Motor neuron (in vitro differentiated cells): Measurements from ENCODE around the gene TNFAIP8L1. TPM values are rescaled to one million over a fixed set of nuclear protein-coding genes. Genes with fewer than 3 reads are reported as not detected.

Experiments used
- ATAC-seq, 8 experiments: fragments of 200-7000 bp; cut with Tn5 transposase; replicated peaks in 6 of 8; 2 replicates each; pipeline ENCODE4 v1.8.0; 2021; ENCODE audit warnings: mild to moderate bottlenecking in 8 of 8, moderate library complexity in 8 of 8
- H3K27ac ChIP-seq, 2 donors: fragments of 250-450 bp; sonication (Bioruptor Pico); 2 replicates each; pipeline ENCODE4 v1.9.0; 2021; ENCODE audit warnings: antibody characterized with exemption in 2 of 2, mild to moderate bottlenecking in 2 of 2, moderate library complexity in 1 of 2
- H3K4me1 ChIP-seq, 2 donors: fragments of 250-450 bp; sonication (Bioruptor Pico); replicated peaks in 1 of 2; 2 replicates each; pipeline ENCODE4 v1.6.1; 2021; ENCODE audit warnings: antibody characterized with exemption in 2 of 2, mild to moderate bottlenecking in 2 of 2, moderate library complexity in 1 of 2
- H3K4me3 ChIP-seq, 5 donors: fragments of 250-450 bp; sonication (Bioruptor Pico); 2 replicates each; pipeline ENCODE4 v1.9.0; 2021; ENCODE audit warnings: antibody characterized with exemption in 5 of 5, mild to moderate bottlenecking in 5 of 5, moderate library complexity in 4 of 5
- WGBS, 10 experiments: fragments of 450-650 bp; shearing (Covaris generic); methylation state at CpG; one replicate each; pipeline ENCODE4 v1.0.0; 2022; 5-methylcytosine and 5-hydroxymethylcytosine counted together
- in situ Hi-C, 9 experiments: fragments of 400-800 bp; cut with MboI; loops; one replicate each; pipeline ENCODE4 v1.15.0; 2021; ENCODE audit warnings: low sequenced_read_pairs in 9 of 9, low pct_unique_long_range_greater_than_20kb in 2 of 9; ENCODE audit not compliant: unreplicated experiment in 9 of 9
- total RNA-seq, 8 experiments: library from RNA; unstranded; fragments of 300-600 nt; gene quantifications; 2 replicates each; pipeline versions ENCODE4 v1.2.3 to v1.2.4, GENCODE V29; 2022

The TNFAIP8L1 gene
- total RNA-seq, 8 experiments from 2014 or later: 0.61 to 5.7 (median 2.6) TPM

GRCh38 chr19:4620675-4621074 is 18.6 kb upstream of the TNFAIP8L1 start:
- no peak overlapping the region for H3K27ac ChIP-seq
- no peak overlapping the region for H3K4me3 ChIP-seq
- H3K4me1 ChIP-seq: peaks cover 21 to 43% of the 10 kb centered on the region in 2 donors
- in situ Hi-C loops: no loop called here
- WGBS, 10 experiments: 0 to 14% methylated on average over 1 of the region's 2 CpGs; no CpG with 5 or more reads in 8 of the 10 experiments
- ATAC-seq: peak in 5 of 8 experiments; percentile 58 to 65 (median 61)

- 17 to 100% (median 56%) methylated on average over 1 to 11 of the region's 12 CpGs; no CpG with 5 or more reads in 5 of the 10 experiments for WGBS, 10 experiments
- in situ Hi-C loops: no loop called here
- peak in 7 of 8 experiments; percentile 13 to 56 (median 36) for ATAC-seq
- no peak overlapping the region for H3K4me3 ChIP-seq
- H3K27ac ChIP-seq: peak overlapping the region in 1 of 2 donors; percentile 34
- peaks cover 21 to 41% of the 10 kb centered on the region in 2 donors for H3K4me1 ChIP-seq
Measured at GRCh38 chr19:4622695-4623421, 16.5 kb upstream of the TNFAIP8L1 start.

GRCh38 chr19:4624301-4624700 is 15.0 kb upstream of the TNFAIP8L1 start:
- WGBS, 10 experiments: 60 to 100% (median 79%) methylated on average over 1 to 4 of the region's 5 CpGs; no CpG with 5 or more reads in 1 of the 10 experiments
- peaks cover 21 to 37% of the 10 kb centered on the region in 2 donors for H3K4me1 ChIP-seq
- H3K27ac ChIP-seq: no peak overlapping the region
- in situ Hi-C loops: no loop called here
- ATAC-seq: peak in 3 of 8 experiments; percentile 24 to 39 (median 31)
- H3K4me3 ChIP-seq: no peak overlapping the region

GRCh38 chr19:4624733-4625362 is 14.5 kb upstream of the TNFAIP8L1 start:
- Histone ChIP-seq H3K4me1 (peaks cover 21 to 37% of the 10 kb centered on the region in 2 donors), H3K4me3 (no peak overlapping the region), H3K27ac (no peak overlapping the region)
- ATAC-seq: peak in 3 of 8 experiments; percentile 34 to 58 (median 38)
- in situ Hi-C loops: loop anchor here in 1 of 9 experiments (25.0 kb wide), 1 partner anchor 363 kb away; no protein-coding TSS in a partner anchor
- 20 to 66% (median 49%) methylated on average over 1 to 6 of the region's 6 CpGs; no CpG with 5 or more reads in 1 of the 10 experiments for WGBS, 10 experiments

- WGBS, 10 experiments: 33 to 74% (median 63%) methylated on average over 1 to 4 of the region's 14 CpGs; no CpG with 5 or more reads in 5 of the 10 experiments
- Histone ChIP-seq H3K4me3 (no peak overlapping the region), H3K4me1 (peaks cover 0 to 7% of the 10 kb centered on the region in 2 donors), H3K27ac (peak overlapping the region in 1 of 2 donors; percentile 2)
- in situ Hi-C loops: loop anchor here in 4 of 9 experiments (10.0 to 25.0 kb wide), 2 partner anchors 59 to 371 kb away; no protein-coding TSS in a partner anchor
- peak; percentile 57 to 75 (median 67) for ATAC-seq
Measured at GRCh38 chr19:4633140-4633967, 6.0 kb upstream of the TNFAIP8L1 start.

GRCh38 chr19:4635754-4636116 is 3.6 kb upstream of the TNFAIP8L1 start:
- no peak for ATAC-seq
- WGBS, 10 experiments: 0 to 20% methylated on average over 1 to 2 of the region's 13 CpGs; no CpG with 5 or more reads in 8 of the 10 experiments
- peak overlapping the region in 1 of 2 donors; percentile 57 for H3K27ac ChIP-seq

GRCh38 chr19:4636151-4636717 is 3.1 kb upstream of the TNFAIP8L1 start:
- H3K4me1 ChIP-seq: peaks cover 0 to 13% of the 10 kb centered on the region in 2 donors
- in situ Hi-C loops: loop anchor here in 4 of 9 experiments (10.0 to 25.0 kb wide), 2 partner anchors 61 to 374 kb away; no protein-coding TSS in a partner anchor
- WGBS, 10 experiments: 0 to 4% methylated on average over 4 to 6 of the region's 43 CpGs; no CpG with 5 or more reads in 8 of the 10 experiments
- ATAC-seq: peak; percentile 1 to 60 (median 45)
- peak overlapping the region; percentile 25 to 41 (median 32) for H3K4me3 ChIP-seq
- H3K27ac ChIP-seq: peak overlapping the region in 1 of 2 donors; percentile 57

More at GRCh38 chr19:4635754-4636116, 3.6 kb upstream of the TNFAIP8L1 start:
- in situ Hi-C loops: loop anchor here in 4 of 9 experiments (10.0 to 25.0 kb wide), 2 partner anchors 61 to 373 kb away; no protein-coding TSS in a partner anchor
- H3K4me3 ChIP-seq: peak overlapping the region; percentile 25 to 41 (median 32)
- H3K4me1 ChIP-seq: peaks cover 0 to 13% of the 10 kb centered on the region in 2 donors

GRCh38 chr19:4636761-4637160 is 2.6 kb upstream of the TNFAIP8L1 start:
- Histone ChIP-seq H3K4me1 (peaks cover 0 to 13% of the 10 kb centered on the region in 2 donors), H3K4me3 (no peak overlapping the region), H3K27ac (no peak overlapping the region)
- in situ Hi-C loops: loop anchor here in 4 of 9 experiments (10.0 to 25.0 kb wide), 2 partner anchors 62 to 374 kb away; no protein-coding TSS in a partner anchor
- WGBS, 10 experiments: 61 to 100% (median 95%) methylated on average over 1 to 3 of the region's 8 CpGs; no CpG with 5 or more reads in 4 of the 10 experiments
- no peak for ATAC-seq

- Histone ChIP-seq H3K4me1 (peaks cover 0 to 13% of the 10 kb centered on the region in 2 donors), H3K4me3 (no peak overlapping the region), H3K27ac (no peak overlapping the region)
- in situ Hi-C loops: loop anchor here in 4 of 9 experiments (10.0 to 25.0 kb wide), 2 partner anchors 64 to 376 kb away; no protein-coding TSS in a partner anchor
- ATAC-seq: no peak
- 36 to 96% (median 80%) methylated on average over 2 to 9 of the region's 11 CpGs; no CpG with 5 or more reads in 3 of the 10 experiments for WGBS, 10 experiments
Measured at GRCh38 chr19:4638317-4638716, 999 bp upstream of the TNFAIP8L1 start.

- no peak for ATAC-seq
Measured at GRCh38 chr19:4639531-4640246, 373 bp downstream of the TNFAIP8L1 start.

More at GRCh38 chr19:4639531-4640246, 373 bp downstream of the TNFAIP8L1 start:
- 40 to 100% (median 80%) methylated on average over 1 to 5 of the region's 39 CpGs; no CpG with 5 or more reads in 5 of the 10 experiments for WGBS, 10 experiments
- Histone ChIP-seq H3K27ac (no peak overlapping the region), H3K4me3 (peak overlapping the region; percentile 40 to 65 (median 48)), H3K4me1 (peaks cover 0 to 13% of the 10 kb centered on the region in 2 donors)
- in situ Hi-C loops: loop anchor here in 4 of 9 experiments (10.0 to 25.0 kb wide), 2 partner anchors 65 to 377 kb away; no protein-coding TSS in a partner anchor
